NCI-H2196 (cell line): ENCODE data around the gene SLC38A9.
A peak's percentile ranks its signal among the peaks of the same experiment; 100 is the strongest.

Experiments
- DNase-seq: peaks from one replicate; lab custom pipeline; 2025; ENCODE audit not compliant: unreplicated experiment; lab: John Stamatoyannopoulos, UW

The SLC38A9 gene

DNA sequence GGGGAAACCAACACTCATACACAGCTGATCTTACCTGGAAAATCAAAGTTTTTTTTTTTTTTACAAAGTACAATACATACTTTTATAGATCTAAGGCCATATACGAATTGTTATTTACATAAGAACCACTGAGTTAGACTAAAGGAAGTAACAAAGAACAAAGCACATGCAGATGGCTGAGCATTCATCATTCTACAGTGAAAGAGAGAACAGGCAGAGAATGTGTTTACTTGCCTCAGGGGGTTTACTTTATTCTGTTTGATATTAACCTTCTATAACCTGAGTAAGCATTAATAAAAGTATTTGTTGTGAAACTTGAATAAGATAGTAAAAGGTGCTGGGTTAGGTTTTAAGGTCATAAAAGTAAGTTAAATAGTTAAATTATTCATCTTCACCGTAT, 54.7 kb downstream of the SLC38A9 start:
- DNase-seq: no peak

DNA sequence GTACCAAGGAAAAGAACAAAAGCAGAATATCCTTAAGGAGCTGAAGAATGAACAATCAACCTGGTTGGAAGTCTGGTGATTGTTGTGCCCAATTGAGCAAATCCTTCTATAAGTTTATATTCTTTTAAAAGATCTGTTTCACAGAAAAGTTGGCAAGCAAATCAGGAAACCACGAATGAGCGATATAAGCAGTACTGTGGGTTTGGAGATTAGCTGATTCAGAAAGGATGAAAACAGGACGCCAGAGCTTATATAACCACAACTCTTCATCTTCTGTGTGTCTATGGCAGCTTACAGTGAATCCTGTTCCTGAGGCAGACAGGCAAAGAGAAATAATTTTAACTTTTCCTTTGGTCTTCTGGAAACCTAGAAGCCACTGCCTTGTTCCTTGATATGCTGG, 61.7 kb downstream of the SLC38A9 start:
- DNase-seq: no peak

DNA sequence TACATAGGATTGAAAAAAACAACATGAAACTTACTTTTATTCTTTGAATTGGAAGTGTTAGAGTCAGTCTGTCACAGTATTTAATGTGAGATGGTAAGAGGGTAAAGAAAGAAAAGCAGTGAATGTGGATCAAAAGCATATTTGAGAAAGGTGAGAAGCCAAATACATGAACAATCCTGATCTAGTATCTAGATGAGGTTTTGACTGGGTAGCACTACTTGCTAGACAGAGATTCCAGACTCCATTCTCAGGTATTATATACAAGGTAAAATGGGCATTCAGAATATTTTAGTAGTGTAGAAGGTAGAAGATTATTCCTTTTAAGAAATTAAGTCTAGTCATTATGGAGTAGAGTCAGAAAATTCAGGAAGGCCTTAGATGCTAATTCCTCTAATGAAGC, 62.2 kb downstream of the SLC38A9 start:
- no peak for DNase-seq

DNA sequence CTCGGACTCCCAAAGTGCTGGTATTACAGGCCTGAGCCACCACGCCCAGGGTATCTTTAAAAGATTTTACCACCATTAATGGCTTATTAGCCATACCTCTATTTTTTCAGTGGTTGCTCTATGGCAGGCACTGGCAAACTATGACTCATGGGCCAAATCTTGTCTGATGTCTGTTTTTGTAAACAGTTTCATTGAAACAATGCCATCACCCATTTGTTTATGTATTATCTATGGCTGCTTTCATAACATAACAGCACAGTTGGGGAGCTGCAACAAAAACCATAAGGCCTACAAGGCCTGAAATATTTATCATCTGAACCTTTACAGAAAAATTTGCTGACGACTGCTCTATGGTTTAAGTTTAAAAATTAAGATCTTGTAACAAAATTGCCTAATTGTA, 66.8 kb downstream of the SLC38A9 start:
- DNase-seq: no peak

DNA sequence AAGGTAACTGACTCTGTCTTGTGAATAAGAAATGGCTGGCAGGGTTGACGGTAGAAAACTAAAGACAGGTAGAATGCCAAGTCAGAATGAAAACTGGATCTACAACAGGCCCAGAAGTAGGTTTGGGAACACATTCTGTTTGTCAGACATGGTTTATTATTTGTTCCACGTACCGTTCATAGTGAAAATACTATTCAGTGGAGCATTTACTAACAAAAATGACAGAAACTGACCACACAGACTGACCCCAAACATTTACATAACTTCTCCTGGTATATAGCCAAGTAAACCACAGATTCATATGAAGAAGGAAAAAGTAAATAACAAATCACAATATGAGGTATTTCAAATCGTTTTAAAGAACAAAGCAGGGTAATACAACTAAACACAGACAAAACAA, 73.7 kb downstream of the SLC38A9 start:
- DNase-seq: no peak

DNA sequence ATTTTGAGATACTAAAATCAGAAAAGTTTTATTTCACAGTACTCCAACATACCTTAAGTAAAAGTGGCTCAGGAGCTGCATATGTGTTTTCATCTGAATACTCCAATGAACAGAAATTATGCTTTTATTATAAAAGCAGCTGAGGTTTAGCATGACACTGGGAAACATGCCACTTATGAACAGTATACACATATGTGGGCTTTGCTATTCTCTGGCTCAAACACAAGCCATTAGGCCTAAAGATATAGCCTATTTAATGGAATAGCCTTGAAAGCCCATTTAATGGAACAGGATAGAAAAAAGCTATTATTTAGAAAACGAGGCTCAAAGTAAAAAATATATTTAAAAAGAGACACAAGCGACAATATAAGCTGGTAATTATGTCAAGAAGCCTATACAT, 74.1 kb downstream of the SLC38A9 start:
- no peak for DNase-seq

DNA sequence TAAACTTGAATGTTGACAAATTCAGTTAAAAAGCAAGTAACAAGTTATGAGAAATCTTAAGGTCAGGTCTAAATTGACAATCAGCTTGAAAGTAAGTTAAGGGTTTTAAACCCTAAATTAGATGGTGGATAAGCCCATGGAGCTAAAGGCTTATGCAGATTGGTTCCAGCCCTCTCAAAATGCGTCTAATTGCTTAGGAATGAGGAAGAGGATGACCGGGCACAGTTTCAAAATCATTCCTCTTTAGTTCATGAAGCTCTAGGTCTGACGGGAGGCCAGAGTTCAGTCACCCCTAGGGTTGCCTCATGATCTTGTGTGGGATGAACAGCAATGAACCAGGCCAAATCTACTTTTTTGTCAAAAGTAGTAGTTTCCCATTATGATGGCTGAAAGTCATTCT, 75.4 kb downstream of the SLC38A9 start:
- no peak for DNase-seq

DNA sequence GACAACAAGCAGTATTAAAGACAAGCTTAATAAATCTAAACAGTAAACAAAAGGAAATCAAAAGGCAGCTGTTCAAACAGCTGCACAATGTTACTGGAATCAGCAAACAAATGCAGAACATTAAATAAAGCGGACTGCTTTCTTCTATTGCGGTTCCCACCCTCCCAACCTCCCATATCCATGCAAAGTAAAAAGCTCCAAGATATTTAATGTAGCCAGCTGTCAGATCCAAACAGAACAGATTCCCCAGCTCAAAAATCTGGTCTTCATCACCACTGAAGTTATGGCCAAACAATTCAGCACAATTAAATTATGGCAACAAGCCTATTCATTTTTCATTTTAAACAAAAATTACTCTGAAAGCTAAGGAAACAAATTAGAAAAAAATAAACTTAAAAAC, 75.9 kb downstream of the SLC38A9 start:
- peak; percentile 4 for DNase-seq

DNA sequence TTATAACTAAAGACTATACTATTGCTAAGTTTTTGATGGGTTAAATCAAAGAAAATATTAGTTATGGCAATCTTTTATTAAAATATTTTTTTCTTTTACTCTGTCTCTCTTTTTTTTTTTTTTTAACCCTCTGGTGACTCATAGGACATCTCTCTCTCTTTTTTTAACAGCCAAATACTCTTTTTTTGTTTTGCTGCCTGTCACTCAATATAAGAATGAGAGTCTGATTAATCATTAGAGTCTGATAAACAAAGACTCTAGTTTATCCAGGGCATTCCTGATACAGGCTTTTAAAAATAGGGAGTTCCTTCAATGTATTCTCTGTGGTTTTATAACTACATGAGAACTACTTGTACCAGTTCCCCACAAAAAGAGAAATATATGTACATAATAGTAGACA, 77.3 kb downstream of the SLC38A9 start:
- DNase-seq: no peak

DNA sequence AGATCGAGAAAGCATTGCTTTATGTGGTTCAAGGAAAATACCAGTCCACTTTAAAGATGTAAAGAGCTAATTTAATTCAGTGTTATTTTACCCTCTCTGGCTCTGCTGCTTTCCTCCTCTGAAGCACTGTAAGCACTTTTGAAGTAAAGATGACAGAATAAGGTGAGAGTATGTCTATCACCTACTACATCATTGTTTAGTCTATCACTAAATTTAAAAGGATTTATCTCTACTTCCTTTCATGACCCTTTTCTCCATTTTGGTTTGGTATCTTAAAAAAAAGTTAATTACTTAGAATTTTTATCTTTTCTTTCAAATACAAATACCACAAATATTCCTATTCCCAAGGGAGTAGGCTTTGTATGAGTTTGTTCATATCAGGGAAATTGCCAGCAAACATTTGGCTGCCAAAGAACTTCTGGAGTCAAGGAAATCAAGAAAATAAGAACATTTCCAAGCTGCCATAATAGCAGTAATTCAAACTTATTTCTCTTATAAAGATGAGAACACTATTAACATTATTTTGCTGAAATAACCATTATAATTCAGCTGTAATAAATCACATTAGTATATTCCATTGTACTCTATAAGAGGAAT, 77.8 kb downstream of the SLC38A9 start:
- no peak for DNase-seq

DNA sequence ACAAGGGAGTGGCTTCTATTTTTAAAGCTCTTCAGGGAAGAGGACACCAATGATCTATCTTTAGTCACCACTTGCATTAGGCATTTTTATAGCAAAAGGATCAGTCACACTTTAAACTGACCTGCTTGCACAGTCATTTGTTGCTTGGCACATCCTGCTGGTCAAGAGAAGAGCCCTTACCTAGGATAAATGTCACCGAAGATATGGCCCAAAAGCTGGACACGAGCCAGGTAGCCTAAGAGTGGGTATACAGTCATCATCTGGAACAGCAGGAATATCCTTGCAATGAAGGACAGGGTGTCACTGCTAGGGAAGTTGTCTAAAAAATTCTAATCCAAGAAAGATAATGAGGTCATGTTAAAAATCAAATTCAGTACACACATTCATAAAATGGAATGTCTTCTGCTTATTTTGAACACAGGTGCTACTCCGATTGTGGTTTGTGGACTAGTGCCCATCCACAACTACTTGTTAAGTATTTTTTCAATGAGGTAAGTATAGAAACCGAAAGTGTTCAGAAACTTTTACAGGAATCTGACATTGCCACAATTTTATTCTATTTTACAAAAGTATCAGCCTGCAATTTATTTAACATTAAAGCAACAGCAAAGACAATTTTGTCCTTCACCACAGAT, 78.4 kb downstream of the SLC38A9 start:
- DNase-seq: peak; percentile 43

DNA sequence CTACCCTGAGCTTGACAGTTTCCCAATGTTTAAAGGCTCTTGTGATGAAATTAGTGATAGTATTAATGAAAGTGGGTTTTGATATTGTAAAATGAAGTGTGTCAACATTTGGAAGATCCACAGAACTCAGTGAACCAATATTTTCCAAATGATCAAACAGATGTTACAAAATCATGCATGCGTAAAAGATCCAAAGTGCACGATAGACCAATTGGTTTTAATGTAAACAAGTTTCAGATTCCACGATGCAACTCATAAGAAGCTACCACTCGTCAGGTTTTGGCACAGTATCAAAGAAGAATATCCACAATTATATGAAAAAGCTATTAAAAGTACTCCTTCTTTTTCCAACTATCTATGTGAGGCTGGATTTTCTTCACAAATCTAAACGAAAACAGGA, 82.3 kb downstream of the SLC38A9 start:
- no peak for DNase-seq

DNA sequence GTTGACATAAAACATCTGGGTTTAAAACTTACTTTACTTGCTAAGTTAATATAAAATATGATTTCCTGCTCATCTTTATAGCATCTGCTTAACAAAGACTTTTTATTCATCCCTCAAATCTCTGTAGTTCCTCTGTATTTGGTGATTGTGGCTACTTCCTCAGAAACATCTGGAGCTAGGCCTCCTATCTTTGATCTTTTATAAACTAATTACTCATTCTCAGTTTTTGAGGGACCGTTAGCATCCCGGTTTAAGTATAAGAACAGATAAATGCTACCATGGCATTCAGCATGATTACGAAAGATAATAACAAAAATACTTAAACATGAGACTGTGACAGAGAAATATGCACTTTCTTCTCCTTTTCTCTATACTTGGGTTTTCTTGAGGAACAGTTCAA, 85.3 kb downstream of the SLC38A9 start:
- no peak for DNase-seq

DNA sequence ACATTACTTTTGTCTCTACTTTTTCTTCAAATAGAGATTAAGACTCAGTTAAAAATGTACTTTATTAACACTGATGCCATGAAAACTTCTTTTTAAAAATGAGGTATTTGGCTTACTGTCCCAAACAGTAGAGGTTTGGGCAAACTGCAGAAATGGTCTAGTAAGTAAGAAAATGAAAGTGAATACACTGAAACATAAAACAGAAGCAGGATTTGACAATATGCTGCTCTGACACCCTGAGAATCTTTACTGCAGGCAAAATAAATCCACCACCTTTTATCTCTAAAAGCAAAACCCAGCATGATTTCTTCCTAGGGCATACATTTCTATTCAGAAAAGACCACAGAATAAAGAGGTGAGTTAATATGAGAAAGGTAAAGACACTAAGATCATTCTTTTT, 86.2 kb downstream of the SLC38A9 start:
- DNase-seq: no peak

DNA sequence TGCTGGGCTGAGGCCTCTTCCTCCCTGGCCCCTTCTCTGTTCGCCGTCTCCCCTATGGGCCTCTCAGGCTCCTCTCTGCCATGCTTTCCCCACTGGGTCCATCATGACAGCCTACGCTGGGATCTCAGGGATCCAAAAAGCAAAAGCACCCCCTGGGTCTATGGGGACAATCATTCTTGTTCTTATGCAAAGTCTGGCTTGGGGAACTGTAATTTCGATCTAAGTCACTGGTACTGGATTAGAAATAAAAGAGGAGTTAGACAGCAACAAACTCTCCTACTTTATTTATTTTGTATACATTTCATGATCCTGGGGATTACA, 86.6 kb downstream of the SLC38A9 start:
- no peak for DNase-seq

DNA sequence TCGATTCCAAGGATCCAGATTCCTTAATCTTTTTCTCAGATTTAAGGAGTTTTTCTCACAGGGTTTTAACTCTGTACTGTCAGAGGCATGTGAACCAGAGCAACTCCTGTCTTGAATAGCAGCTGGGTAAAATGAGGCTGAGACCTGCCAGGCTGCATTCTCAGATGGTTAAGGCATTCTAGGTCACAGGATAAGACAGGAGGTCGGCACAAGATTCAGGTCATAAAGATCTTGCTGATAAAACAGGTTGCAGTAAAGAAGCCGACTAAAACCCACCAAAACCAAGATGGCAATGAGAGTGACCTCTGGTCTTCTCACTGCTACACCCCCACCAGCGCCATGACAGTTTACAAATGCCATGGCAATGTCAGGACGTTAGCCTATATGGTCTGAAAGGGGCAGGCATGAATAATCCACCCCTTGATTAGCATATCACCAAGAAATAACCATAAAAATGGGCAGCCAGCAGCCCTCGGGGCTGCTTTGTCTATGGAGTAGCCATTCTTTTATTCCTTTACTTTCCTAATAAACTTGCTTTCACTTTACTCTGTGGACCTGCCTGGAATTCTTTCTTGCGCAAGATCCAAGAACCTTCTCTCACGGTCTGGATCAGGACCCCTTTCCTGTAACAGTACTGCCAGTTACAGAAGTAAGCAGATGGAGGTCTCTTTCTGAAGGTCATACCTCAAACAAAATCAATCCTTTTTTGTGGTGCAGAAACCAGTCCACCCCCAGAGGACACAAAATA, 87.1 kb downstream of the SLC38A9 start:
- no peak for DNase-seq

DNA sequence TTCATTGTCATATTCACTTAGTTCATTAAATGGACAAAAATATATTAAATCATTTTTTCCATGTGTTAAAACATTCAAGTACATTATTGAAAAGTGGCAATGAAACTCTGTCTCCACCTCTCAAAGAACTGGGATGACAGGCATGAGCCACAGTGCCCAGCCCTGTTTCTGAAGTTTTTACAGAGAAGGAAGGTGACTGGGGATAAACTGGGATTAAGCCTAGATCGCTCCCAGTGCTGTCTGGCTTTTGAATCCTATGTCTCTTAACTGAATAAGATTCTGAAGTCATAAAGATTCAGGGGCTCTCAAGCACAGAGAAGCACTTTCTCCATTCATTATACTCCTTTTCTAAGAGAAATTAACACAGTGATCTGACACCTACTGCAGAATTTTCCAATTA, 88.3 kb downstream of the SLC38A9 start:
- no peak for DNase-seq

DNA sequence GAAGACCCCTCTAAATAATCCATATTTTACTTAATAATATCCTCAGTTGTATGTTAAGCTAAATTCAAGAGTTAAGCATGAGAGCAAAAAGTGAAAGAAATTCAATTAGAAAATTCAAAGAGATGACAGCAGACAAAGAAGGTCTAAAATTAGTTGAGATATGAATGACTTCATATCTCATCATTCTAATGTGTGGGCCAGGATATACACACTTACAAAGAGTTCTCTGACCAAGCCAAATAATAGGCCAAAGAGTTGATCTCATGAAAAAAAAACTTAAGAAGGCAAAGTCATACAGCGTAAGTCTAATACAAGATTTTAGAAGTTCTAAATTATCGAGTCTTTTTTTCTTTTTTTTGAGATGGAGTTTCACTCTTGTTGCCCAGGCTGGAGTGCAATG, 89.7 kb downstream of the SLC38A9 start:
- DNase-seq: no peak

DNA sequence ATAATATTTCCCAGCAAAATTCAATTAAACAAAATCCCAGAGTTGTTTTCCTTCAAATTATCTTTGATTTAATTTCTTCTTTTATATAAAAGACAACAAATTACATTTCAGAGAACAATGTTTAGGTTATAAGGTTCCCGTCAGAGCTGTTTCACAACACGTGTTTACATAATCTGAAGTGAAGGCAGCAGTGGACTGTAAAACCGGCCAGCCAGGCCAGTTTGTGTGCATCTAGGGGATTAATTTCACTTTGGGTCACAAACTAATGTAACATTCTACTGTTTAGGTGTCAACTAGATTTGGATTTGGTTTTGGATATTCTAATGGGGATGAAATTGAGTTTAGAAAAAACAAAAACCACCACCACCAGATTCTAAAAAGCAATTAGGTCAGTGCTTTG, 90.9 kb downstream of the SLC38A9 start:
- no peak for DNase-seq

DNA sequence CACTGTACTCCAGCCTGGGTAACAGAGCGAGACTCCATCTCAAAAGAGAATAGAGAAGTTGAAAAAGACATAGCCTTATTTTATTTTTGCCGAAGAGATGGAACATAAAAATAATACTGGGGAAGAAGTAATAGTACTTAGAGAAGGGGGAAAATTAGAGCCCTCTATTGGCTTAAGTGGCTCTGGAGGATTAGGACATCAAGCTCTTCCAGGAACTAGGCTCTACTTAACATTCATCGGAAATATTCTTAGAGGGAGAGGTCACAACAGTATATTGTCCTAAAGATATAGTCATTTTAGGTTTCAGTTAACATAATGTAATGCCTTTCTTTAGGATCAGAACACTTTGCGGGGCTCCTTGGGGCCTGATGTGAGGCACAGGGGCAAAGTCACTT, 91.4 kb downstream of the SLC38A9 start:
- DNase-seq: no peak

DNA sequence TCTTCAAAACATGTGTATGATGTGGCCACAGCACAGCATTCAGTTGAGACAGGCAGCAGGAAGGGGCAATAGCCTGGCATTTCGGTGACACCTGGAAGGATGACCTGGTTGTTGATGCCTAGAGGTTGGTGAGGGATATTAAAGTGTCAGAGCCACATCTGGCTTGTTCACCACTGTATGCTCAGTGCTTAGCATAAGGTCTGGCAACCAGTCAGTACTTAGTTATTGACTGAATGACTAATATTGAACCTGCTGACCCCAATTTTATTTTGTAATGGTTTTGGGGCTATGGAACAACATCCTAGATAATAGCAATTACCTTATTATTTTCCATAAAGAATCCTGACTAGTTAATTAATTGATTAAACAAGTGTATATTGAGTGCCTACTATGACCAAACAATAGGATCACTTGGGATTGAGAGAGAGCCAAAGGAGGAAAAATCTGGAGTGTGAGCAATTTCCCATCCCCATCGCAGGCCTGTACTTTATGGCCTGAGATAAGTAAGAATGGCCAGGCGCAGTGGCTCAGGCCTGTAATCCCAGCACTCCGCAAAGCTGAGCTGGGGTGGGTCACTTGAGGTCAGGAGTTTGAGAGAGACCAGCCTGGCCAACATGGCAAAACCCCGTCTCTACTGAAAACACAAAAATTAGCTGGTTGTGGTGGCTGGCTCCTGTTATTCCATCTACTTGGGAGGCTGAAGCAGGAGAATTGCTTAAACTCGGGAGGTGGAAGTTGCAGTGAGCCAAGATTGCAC, 91.9 kb downstream of the SLC38A9 start:
- no peak for DNase-seq

DNA sequence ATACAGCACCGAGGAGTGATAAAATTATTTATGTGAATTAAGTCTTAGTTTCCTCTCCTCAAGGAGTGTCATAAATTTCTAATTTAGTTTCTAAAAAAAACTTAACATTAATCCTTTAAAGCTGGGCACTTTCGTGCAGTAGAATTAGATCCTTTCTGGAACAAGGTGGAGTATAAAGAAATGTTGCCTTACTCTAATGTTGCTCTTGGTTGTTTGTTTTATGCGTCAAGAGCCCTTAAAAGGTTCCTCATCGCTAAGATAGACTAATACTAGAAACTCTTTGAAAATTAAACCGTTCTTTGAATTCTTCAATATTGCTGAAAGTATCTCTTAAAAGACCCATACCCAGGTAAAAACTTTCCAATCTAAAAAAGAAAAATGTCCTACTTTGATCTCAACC, 93.8 kb downstream of the SLC38A9 start:
- DNase-seq: no peak
